Body of pancreas (tissue), 4 donors: ENCODE measurements around the gene SPR. TPM values are rescaled to one million over a fixed set of nuclear protein-coding genes. Genes with fewer than 3 reads are reported as not detected.

ENCODE experiments used
- ATAC-seq: fragments of 150-250 bp; one replicate; pipeline ENCODE4 v1.9.1; 2016
- DNase-seq, 4 donors: peaks; one replicate each; pipeline ENCODE4 v3.0.0-alpha.2; 2019
- H3K27ac ChIP-seq, 4 donors: fragments of 200-600 bp; sonication (generic); 1 replicate in 3 of 4; 2 replicates in 1 of 4; pipeline versions ENCODE4 v1.5.1 to v1.6.1; 2016 to 2019; ENCODE audit warnings: mild to moderate bottlenecking in 1 of 4, mixed read lengths in 1 of 4, moderate library complexity in 1 of 4
- H3K27me3 ChIP-seq, 2 donors: fragments of 200-600 bp; sonication (generic); one replicate each; pipeline ENCODE4 v1.6.0; 2016; ENCODE audit warnings: mild to moderate bottlenecking in 1 of 2
- H3K36me3 ChIP-seq, 2 donors: fragments of 200-600 bp; sonication (generic); replicated peaks in 1 of 2; 2 replicates each; pipeline ENCODE4 v1.5.1; 2016; ENCODE audit warnings: low read depth in 2 of 2; ENCODE audit not compliant: insufficient read depth in 1 of 2
- H3K4me1 ChIP-seq: fragments of 200-600 bp; sonication (generic); one replicate; pipeline ENCODE4 v1.6.0; 2016
- H3K4me3 ChIP-seq, 2 donors: fragments of 200-600 bp; sonication (generic); 1 replicate in 1 of 2; 2 replicates in 1 of 2; pipeline ENCODE4 v1.5.1; 2016 to 2019
- H3K9me3 ChIP-seq, 3 donors: fragments of 200-600 bp; sonication (generic); 1 replicate in 2 of 3; 2 replicates in 1 of 3; pipeline ENCODE4 v1.5.1; 2016
- POLR2A ChIP-seq, 3 donors: fragments of 450-650 bp; IDR thresholded peaks; one replicate each; pipeline ENCODE4 v1.6.1; 2016; ENCODE audit warnings: antibody characterized with exemption in 3 of 3, mild to moderate bottlenecking in 2 of 3
- WGBS, 2 donors: methylation state at CpG; one replicate each; pipeline ENCODE4 v1.1.5; 2017; 5-methylcytosine and 5-hydroxymethylcytosine counted together
- intact Hi-C: fragments of 100-400 bp; cut with DNase I; formaldehyde crosslinking; loops from one replicate; pipeline ENCODE4 v1.15.1; 2023
- total RNA-seq, 2 donors: library from RNA; depleted of rRNA; stranded (reverse); fragments of >200 nt; gene quantifications; one replicate each; pipeline ENCODE4 v1.1.0, GENCODE V29; 2016
- TF ChIP-seq, protein P1 (sequence below), 7 experiments: fragments of 450-650 bp in 4 of 7; fragments of 200-600 bp in 3 of 7; sonication (generic) in 3 of 7; IDR thresholded peaks; one replicate each; pipeline ENCODE4 v1.5.1; 2016 to 2019; ENCODE audit warnings: antibody characterized with exemption in 7 of 7

The SPR gene
- total RNA-seq, 2 donors from 2014 or later: 62.6 to 84.6 TPM

DNA sequence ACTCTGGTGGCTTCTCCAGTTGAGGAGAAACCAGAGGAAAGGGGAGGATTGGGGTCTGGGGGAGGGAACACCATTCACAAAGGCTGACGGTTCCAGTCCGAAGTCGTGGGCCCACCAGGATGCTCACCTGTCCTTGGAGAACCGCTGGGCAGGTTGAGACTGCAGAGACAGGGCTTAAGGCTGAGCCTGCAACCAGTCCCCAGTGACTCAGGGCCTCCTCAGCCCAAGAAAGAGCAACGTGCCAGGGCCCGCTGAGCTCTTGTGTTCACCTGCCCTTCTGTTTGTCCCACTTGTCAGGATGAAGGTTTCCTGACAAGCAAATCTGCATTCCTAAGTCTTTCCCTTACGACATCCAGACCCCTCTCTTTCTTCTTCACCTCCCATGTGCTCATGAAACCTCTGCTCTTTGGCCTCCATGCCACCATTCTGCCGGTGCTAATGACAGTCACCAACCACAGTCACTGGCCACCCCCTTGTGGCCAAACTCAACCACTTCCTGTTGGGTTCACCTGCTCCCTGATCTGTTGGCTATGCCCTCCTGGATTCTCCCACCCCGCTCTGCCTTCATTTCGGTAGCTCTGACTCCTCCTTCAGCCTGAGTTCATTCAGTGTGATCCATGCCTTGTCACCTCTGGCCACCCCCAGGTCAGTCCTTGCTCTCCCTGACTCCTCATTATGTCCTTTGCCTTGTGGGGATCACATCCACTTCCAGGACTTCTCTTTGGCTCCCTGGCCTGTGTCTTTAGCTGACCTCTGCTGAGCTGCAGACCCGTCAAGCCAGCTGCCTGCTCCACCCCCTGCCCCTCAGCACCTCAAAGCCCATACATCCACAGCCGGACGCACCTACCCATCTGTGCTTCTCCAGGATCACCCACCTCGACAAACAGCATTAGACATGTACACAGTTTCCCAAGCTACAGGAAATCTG lies 47.7 kb downstream of the SPR start:
- 73 to 74% methylated on average over 14 of the region's 14 CpGs for WGBS, 2 donors
- Histone ChIP-seq H3K27ac (no peak overlapping the region), H3K36me3 (no peaks in the 10 kb centered on the region), H3K4me1 (no peaks in the 10 kb centered on the region), H3K9me3 (no peaks in the 10 kb centered on the region), H3K27me3 (no peaks in the 10 kb centered on the region), H3K4me3 (no peak overlapping the region)
- DNase-seq (peak; percentile 36 to 66 (median 48)), ATAC-seq (peak; percentile 56)
- intact Hi-C loops: no loop called here
- TF ChIP-seq, protein P1, sequence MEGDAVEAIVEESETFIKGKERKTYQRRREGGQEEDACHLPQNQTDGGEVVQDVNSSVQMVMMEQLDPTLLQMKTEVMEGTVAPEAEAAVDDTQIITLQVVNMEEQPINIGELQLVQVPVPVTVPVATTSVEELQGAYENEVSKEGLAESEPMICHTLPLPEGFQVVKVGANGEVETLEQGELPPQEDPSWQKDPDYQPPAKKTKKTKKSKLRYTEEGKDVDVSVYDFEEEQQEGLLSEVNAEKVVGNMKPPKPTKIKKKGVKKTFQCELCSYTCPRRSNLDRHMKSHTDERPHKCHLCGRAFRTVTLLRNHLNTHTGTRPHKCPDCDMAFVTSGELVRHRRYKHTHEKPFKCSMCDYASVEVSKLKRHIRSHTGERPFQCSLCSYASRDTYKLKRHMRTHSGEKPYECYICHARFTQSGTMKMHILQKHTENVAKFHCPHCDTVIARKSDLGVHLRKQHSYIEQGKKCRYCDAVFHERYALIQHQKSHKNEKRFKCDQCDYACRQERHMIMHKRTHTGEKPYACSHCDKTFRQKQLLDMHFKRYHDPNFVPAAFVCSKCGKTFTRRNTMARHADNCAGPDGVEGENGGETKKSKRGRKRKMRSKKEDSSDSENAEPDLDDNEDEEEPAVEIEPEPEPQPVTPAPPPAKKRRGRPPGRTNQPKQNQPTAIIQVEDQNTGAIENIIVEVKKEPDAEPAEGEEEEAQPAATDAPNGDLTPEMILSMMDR (IDR thresholded peaks at IDR 0.05): peak in 6 of 7 experiments; percentile 29 to 70 (median 60)
- TF ChIP-seq POLR2A (IDR thresholded peaks at IDR 0.05): no peak

DNA sequence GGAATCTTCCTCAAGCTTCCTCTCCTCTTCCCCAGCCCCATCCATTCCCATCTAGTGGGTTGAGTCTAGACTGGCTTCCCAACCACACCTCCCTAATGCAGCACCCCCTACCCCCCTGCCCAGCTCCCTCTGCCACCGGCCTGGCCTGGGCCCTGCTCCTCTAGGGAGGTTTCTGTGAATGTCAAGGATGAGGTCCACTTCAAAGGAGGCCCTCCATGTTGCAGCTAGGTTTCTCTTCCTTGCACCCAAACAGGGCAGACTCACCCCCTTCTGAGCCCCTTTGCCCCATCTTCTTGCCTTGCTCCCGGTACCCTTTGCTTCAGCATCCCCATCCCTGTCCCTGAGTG lies 48.4 kb downstream of the SPR start:
- ATAC-seq: no peak
- H3K27me3 ChIP-seq: no peaks in the 10 kb centered on the region
- TF ChIP-seq, protein P1 (IDR thresholded peaks at IDR 0.05): no peak
- no peak for TF ChIP-seq POLR2A (IDR thresholded peaks at IDR 0.05)
- no peaks in the 10 kb centered on the region for H3K36me3 ChIP-seq
- H3K9me3 ChIP-seq: no peaks in the 10 kb centered on the region
- H3K4me1 ChIP-seq: no peaks in the 10 kb centered on the region
- intact Hi-C loops: no loop called here
- H3K4me3 ChIP-seq: no peak overlapping the region
- H3K27ac ChIP-seq: no peak overlapping the region
- 88% methylated on average over 2 of the region's 2 CpGs for WGBS, 2 donors
- no peak for DNase-seq

DNA sequence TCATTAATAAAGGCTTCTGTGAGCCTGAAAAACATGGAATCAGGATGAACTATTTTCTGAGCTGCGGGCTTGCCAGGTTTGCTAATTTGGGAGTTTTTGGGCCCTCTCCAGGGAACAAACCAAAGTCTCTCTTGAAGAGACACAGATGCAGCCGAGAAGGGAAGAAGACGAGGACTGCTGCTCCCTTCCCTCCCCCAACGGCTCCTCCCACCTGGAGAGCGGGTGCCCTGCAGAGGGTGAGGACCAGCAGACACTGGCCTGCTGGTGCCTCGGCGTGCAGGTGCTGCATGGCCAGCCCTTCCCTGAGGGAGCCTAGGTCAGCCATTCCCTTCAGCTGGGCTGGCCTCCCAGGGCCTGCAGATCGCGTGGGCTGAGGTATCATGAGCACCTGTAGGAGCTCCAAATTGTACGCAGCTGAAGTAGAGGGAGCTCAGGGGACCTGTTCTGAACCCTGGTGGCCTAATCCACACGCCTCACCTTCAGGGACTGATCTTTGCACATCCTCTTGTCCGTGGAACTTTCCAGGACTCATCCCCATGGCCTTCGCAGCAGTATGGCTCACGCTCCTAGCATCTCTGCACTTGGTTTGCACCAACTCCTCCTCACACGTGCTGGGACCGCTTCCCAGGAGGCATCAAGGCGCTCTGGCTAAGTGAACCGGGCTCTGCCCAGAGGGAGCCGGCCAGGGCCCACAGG lies 49.6 kb downstream of the SPR start:
- H3K27ac ChIP-seq: no peak overlapping the region
- intact Hi-C loops: no loop called here

DNA sequence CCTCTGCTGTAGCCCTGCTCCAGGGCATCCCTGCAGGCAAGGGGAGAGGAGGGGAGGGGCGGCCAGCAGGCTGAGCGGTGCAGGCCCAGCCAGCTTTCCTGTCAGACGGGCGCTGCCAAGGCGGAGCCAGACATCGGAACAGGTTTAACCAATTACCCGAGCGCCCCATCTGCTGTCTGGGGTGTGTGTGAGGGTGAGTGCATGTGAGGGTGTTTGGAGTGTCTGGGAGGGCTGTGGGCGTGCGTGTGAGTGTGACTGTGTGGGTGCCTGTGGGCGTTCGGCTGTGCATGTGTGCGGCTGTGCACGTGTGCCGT lies 50.1 kb downstream of the SPR start:
- Histone ChIP-seq H3K36me3 (no peaks in the 10 kb centered on the region), H3K27ac (no peak overlapping the region), H3K27me3 (no peaks in the 10 kb centered on the region), H3K4me3 (no peak overlapping the region), H3K4me1 (no peaks in the 10 kb centered on the region), H3K9me3 (no peaks in the 10 kb centered on the region)
- intact Hi-C loops: no loop called here
- TF ChIP-seq, protein P1 (IDR thresholded peaks at IDR 0.05): no peak
- TF ChIP-seq POLR2A (IDR thresholded peaks at IDR 0.05): no peak
- ATAC-seq (no peak), DNase-seq (no peak)
- WGBS, 2 donors: 54 to 72% methylated on average over 9 to 15 of the region's 15 CpGs

More for the DNA sequence above, 49.6 kb downstream of the SPR start:
- no peaks in the 10 kb centered on the region for H3K27me3 ChIP-seq
- TF ChIP-seq, protein P1 (IDR thresholded peaks at IDR 0.05): no peak
- no peak for TF ChIP-seq POLR2A (IDR thresholded peaks at IDR 0.05)
- no peak for DNase-seq
- ATAC-seq: no peak
- H3K4me3 ChIP-seq: no peak overlapping the region
- 49 to 54% methylated on average over 19 of the region's 19 CpGs for WGBS, 2 donors
- no peaks in the 10 kb centered on the region for H3K9me3 ChIP-seq
- no peaks in the 10 kb centered on the region for H3K4me1 ChIP-seq
- no peaks in the 10 kb centered on the region for H3K36me3 ChIP-seq
